Activated CD4-positive, CD25-positive, alpha-beta regulatory T cell (primary cell): ENCODE data around the gene IL18R1.

Experiments
- DNase-seq, 4 experiments: peaks; one replicate each; lab custom pipeline; 2025; lab: John Stamatoyannopoulos, UW

The IL18R1 gene

GRCh38 chr2:102433973-102434654 is 78.5 kb downstream of the IL18R1 start:
- DNase-seq, result no peak

- no peak for DNase-seq
Observed at GRCh38 chr2:102434655-102435381, 79.2 kb downstream of the IL18R1 start.

GRCh38 chr2:102435741-102436140 is 80.1 kb downstream of the IL18R1 start:
- no peak for DNase-seq

- no peak for DNase-seq
Observed at GRCh38 chr2:102436323-102436722, 80.7 kb downstream of the IL18R1 start.

- DNase-seq, result no peak
Observed at GRCh38 chr2:102437122-102437521, 81.5 kb downstream of the IL18R1 start.

GRCh38 chr2:102438111-102438510 is 82.5 kb downstream of the IL18R1 start:
- DNase-seq, result no peak

GRCh38 chr2:102438578-102438977 is 83.0 kb downstream of the IL18R1 start:
- DNase-seq, result no peak

- no peak for DNase-seq
Observed at GRCh38 chr2:102439065-102439695, 83.6 kb downstream of the IL18R1 start.

- DNase-seq, result peak in 2 of 4 experiments; percentile 9 to 18
Observed at GRCh38 chr2:102442967-102443828, 87.6 kb downstream of the IL18R1 start.

GRCh38 chr2:102444233-102444632 is 88.6 kb downstream of the IL18R1 start:
- no peak for DNase-seq

- no peak for DNase-seq
Observed at GRCh38 chr2:102446936-102447335, 91.3 kb downstream of the IL18R1 start.
